ENCODE measurements around the gene PCDH12. TPM values are rescaled to one million over a fixed set of nuclear protein-coding genes. Genes with fewer than 3 reads are reported as not detected.

Gene PCDH12
- total and polyA plus RNA-seq, 2 of the 8 experiments (the other 6 are each of a cell fraction or from before 2014, with no cell fraction given) = 0.06 to 0.17 TPM

DNA sequence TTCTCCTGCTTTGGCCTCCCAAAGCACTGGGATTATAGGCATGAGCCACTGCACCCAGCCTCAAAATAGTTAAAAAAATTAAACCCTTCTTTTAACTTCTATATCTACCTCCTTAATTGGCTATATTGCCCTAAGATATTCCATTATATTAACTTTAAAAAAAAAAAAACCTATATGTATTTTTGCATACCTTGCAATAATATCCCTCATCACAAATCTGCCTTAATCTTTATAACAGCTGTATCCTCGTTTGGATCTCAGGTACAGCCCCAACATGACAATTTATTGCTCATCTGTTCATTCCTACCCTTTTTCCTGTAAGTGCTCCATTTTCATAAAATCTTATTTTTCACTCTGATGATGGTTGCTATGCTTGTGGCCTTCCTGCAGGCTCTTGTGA, 42.2 kb upstream of the PCDH12 start (continued):
- TF ChIP-seq, protein P1, sequence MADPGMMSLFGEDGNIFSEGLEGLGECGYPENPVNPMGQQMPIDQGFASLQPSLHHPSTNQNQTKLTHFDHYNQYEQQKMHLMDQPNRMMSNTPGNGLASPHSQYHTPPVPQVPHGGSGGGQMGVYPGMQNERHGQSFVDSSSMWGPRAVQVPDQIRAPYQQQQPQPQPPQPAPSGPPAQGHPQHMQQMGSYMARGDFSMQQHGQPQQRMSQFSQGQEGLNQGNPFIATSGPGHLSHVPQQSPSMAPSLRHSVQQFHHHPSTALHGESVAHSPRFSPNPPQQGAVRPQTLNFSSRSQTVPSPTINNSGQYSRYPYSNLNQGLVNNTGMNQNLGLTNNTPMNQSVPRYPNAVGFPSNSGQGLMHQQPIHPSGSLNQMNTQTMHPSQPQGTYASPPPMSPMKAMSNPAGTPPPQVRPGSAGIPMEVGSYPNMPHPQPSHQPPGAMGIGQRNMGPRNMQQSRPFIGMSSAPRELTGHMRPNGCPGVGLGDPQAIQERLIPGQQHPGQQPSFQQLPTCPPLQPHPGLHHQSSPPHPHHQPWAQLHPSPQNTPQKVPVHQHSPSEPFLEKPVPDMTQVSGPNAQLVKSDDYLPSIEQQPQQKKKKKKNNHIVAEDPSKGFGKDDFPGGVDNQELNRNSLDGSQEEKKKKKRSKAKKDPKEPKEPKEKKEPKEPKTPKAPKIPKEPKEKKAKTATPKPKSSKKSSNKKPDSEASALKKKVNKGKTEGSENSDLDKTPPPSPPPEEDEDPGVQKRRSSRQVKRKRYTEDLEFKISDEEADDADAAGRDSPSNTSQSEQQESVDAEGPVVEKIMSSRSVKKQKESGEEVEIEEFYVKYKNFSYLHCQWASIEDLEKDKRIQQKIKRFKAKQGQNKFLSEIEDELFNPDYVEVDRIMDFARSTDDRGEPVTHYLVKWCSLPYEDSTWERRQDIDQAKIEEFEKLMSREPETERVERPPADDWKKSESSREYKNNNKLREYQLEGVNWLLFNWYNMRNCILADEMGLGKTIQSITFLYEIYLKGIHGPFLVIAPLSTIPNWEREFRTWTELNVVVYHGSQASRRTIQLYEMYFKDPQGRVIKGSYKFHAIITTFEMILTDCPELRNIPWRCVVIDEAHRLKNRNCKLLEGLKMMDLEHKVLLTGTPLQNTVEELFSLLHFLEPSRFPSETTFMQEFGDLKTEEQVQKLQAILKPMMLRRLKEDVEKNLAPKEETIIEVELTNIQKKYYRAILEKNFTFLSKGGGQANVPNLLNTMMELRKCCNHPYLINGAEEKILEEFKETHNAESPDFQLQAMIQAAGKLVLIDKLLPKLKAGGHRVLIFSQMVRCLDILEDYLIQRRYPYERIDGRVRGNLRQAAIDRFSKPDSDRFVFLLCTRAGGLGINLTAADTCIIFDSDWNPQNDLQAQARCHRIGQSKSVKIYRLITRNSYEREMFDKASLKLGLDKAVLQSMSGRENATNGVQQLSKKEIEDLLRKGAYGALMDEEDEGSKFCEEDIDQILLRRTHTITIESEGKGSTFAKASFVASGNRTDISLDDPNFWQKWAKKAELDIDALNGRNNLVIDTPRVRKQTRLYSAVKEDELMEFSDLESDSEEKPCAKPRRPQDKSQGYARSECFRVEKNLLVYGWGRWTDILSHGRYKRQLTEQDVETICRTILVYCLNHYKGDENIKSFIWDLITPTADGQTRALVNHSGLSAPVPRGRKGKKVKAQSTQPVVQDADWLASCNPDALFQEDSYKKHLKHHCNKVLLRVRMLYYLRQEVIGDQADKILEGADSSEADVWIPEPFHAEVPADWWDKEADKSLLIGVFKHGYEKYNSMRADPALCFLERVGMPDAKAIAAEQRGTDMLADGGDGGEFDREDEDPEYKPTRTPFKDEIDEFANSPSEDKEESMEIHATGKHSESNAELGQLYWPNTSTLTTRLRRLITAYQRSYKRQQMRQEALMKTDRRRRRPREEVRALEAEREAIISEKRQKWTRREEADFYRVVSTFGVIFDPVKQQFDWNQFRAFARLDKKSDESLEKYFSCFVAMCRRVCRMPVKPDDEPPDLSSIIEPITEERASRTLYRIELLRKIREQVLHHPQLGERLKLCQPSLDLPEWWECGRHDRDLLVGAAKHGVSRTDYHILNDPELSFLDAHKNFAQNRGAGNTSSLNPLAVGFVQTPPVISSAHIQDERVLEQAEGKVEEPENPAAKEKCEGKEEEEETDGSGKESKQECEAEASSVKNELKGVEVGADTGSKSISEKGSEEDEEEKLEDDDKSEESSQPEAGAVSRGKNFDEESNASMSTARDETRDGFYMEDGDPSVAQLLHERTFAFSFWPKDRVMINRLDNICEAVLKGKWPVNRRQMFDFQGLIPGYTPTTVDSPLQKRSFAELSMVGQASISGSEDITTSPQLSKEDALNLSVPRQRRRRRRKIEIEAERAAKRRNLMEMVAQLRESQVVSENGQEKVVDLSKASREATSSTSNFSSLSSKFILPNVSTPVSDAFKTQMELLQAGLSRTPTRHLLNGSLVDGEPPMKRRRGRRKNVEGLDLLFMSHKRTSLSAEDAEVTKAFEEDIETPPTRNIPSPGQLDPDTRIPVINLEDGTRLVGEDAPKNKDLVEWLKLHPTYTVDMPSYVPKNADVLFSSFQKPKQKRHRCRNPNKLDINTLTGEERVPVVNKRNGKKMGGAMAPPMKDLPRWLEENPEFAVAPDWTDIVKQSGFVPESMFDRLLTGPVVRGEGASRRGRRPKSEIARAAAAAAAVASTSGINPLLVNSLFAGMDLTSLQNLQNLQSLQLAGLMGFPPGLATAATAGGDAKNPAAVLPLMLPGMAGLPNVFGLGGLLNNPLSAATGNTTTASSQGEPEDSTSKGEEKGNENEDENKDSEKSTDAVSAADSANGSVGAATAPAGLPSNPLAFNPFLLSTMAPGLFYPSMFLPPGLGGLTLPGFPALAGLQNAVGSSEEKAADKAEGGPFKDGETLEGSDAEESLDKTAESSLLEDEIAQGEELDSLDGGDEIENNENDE (IDR thresholded peaks at IDR 0.05; ENCODE audit: insufficient replicate concordance, low read length) = no peak
- no peak for TF ChIP-seq KDM1A (IDR thresholded peaks at IDR 0.05; ENCODE audit: borderline replicate concordance, low read length)
